ENCODE data around the gene CDC14B.

DNA sequence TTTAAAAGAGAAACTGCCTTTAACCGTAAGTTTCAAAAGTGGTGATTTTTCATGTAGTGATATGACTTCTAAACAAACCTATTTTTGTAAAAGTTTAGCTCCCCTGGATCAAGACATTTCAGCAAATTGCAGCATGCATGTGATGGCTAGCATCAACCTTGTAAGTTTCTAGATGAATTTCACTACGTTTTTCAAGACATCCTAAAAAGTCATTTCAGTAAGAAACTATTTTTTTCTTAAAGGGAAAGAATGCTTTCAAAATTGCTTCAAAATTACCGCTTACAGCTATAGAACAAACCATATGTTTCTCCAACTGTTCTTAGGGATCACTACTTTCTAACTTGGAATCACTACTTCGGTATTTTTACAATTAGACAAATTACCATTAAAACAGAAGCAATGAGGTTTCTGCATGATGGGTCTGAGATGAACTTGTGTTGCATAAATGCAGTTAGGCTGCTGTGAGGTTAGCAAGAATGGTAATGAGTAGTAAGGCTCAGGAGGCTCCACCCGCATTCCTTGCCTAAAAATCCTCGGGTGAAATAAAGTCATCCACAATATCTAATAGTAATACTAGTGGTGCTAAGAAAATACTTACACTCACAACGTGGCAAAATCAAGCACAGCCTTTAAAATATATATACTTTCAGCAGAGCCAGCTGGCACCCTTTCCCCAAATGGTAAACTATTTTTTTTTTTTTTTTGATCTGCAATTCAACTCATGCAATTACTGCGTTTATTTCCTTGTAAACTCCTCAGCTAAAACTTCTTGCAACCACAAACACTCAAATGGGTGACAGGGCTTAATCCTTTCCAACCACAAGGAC, 53.8 kb downstream of the CDC14B start:
- TF ChIP-seq, protein P1, sequence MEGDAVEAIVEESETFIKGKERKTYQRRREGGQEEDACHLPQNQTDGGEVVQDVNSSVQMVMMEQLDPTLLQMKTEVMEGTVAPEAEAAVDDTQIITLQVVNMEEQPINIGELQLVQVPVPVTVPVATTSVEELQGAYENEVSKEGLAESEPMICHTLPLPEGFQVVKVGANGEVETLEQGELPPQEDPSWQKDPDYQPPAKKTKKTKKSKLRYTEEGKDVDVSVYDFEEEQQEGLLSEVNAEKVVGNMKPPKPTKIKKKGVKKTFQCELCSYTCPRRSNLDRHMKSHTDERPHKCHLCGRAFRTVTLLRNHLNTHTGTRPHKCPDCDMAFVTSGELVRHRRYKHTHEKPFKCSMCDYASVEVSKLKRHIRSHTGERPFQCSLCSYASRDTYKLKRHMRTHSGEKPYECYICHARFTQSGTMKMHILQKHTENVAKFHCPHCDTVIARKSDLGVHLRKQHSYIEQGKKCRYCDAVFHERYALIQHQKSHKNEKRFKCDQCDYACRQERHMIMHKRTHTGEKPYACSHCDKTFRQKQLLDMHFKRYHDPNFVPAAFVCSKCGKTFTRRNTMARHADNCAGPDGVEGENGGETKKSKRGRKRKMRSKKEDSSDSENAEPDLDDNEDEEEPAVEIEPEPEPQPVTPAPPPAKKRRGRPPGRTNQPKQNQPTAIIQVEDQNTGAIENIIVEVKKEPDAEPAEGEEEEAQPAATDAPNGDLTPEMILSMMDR (conservative IDR thresholded peaks at IDR 0.05; ENCODE audit: low read depth, low read length): no peak
- TF ChIP-seq RAD21 (IDR thresholded peaks at IDR 0.05; ENCODE audit: low read length): no peak
- TF ChIP-seq, protein P2, sequence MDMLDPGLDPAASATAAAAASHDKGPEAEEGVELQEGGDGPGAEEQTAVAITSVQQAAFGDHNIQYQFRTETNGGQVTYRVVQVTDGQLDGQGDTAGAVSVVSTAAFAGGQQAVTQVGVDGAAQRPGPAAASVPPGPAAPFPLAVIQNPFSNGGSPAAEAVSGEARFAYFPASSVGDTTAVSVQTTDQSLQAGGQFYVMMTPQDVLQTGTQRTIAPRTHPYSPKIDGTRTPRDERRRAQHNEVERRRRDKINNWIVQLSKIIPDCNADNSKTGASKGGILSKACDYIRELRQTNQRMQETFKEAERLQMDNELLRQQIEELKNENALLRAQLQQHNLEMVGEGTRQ (IDR thresholded peaks at IDR 0.05; ENCODE audit: low read depth, low read length): no peak
- no peak for TF ChIP-seq FOS (IDR thresholded peaks at IDR 0.05; ENCODE audit: low read depth, low read length)
- no peak for TF ChIP-seq POLR2A (IDR thresholded peaks at IDR 0.05; ENCODE audit: low read depth, low read length)
- no peak for TF ChIP-seq NFE2L2 (IDR thresholded peaks at IDR 0.05; ENCODE audit: low read depth, low read length)
- no peak for TF ChIP-seq CEBPB (IDR thresholded peaks at IDR 0.05; ENCODE audit: low read depth, low read length)
- TF ChIP-seq SMC3 (IDR thresholded peaks at IDR 0.05; ENCODE audit: low read depth, low read length): no peak
- no peak for TF ChIP-seq MAZ (IDR thresholded peaks at IDR 0.05; ENCODE audit: borderline replicate concordance, low read depth, low read length)
- TF ChIP-seq, protein P3, sequence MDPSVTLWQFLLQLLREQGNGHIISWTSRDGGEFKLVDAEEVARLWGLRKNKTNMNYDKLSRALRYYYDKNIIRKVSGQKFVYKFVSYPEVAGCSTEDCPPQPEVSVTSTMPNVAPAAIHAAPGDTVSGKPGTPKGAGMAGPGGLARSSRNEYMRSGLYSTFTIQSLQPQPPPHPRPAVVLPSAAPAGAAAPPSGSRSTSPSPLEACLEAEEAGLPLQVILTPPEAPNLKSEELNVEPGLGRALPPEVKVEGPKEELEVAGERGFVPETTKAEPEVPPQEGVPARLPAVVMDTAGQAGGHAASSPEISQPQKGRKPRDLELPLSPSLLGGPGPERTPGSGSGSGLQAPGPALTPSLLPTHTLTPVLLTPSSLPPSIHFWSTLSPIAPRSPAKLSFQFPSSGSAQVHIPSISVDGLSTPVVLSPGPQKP (IDR thresholded peaks at IDR 0.05; ENCODE audit: borderline replicate concordance, low read depth, low read length): no peak
- no peak for TF ChIP-seq CHD1 (IDR thresholded peaks at IDR 0.05; ENCODE audit: low read depth, low read length)
- no peak for TF ChIP-seq BHLHE40 (IDR thresholded peaks at IDR 0.05; ENCODE audit: low read depth, low read length)
- no peak for TF ChIP-seq MXI1 (IDR thresholded peaks at IDR 0.05; ENCODE audit: borderline replicate concordance, low read depth, low read length)

All from IMR-90 (cell line).